ENCODE measurements around the gene ARMC8.
A peak's percentile ranks its signal among the peaks of the same experiment; 100 is the strongest.
"Not testable (repeated sequence)": the region's sequence is repeated elsewhere in the genome, so short reads cannot be mapped to it uniquely, and the experiment has no call there.

ARMC8 gene

GRCh38 chr3:138187296-138188012 lies at the start of gene ARMC8:
ARMC8 (plus strand) TSS chr3:138187301; CDS start chr3:138187555, 254 bp downstream.
- DNase-seq = peak; percentile 46

- DNase-seq = no peak
Measured at GRCh38 chr3:138137861-138138260, 49.2 kb upstream of the ARMC8 start.

- DNase-seq = no peak
Measured at GRCh38 chr3:138139691-138140090, 47.4 kb upstream of the ARMC8 start.

- DNase-seq = no peak
Measured at GRCh38 chr3:138140940-138141339, 46.2 kb upstream of the ARMC8 start.

- not testable (repeated sequence) for DNase-seq
Measured at GRCh38 chr3:138142181-138142580, 44.9 kb upstream of the ARMC8 start.

- DNase-seq = no peak
Measured at GRCh38 chr3:138148503-138148902, 38.6 kb upstream of the ARMC8 start.

GRCh38 chr3:138154534-138154933 lies 32.6 kb upstream of the ARMC8 start:
- DNase-seq = no peak

- no peak for DNase-seq
Measured at GRCh38 chr3:138157743-138158142, 29.4 kb upstream of the ARMC8 start.

- no peak for DNase-seq
Measured at GRCh38 chr3:138165061-138165460, 22.0 kb upstream of the ARMC8 start.

- DNase-seq = no peak
Measured at GRCh38 chr3:138172625-138173024, 14.5 kb upstream of the ARMC8 start.

GRCh38 chr3:138173769-138174420 lies 13.2 kb upstream of the ARMC8 start:
- peak; percentile 6 for DNase-seq

GRCh38 chr3:138174421-138175131 lies 12.5 kb upstream of the ARMC8 start, which contains the start of gene DBR1:
DBR1 (minus strand) TSS chr3:138174921; CDS start chr3:138174795, 126 bp downstream.
- peak; percentile 88 for DNase-seq

- DNase-seq = peak; percentile 35
Measured at GRCh38 chr3:138180375-138181029, 6.6 kb upstream of the ARMC8 start.

GRCh38 chr3:138184994-138185393 lies 2.1 kb upstream of the ARMC8 start:
- peak; percentile 10 for DNase-seq

GRCh38 chr3:138186221-138186620 lies 880 bp upstream of the ARMC8 start:
- no peak for DNase-seq

GRCh38 chr3:138186803-138187295 lies 252 bp upstream of the ARMC8 start:
- DNase-seq = peak; percentile 85

GRCh38 chr3:138188013-138188730 lies 1.1 kb downstream of the ARMC8 start:
- DNase-seq = peak; percentile 60

- DNase-seq = no peak
Measured at GRCh38 chr3:138195481-138195880, 8.4 kb downstream of the ARMC8 start.

- DNase-seq = no peak
Measured at GRCh38 chr3:138196023-138196422, 8.9 kb downstream of the ARMC8 start.

GRCh38 chr3:138197058-138197457 lies 10.0 kb downstream of the ARMC8 start:
- peak; percentile 24 for DNase-seq

- DNase-seq = no peak
Measured at GRCh38 chr3:138197524-138197923, 10.4 kb downstream of the ARMC8 start.

GRCh38 chr3:138199851-138200250 lies 12.8 kb downstream of the ARMC8 start:
- no peak for DNase-seq

Data from fibroblast of skin of right biceps (primary cell).